Spinal cord (tissue), 10 donors: ENCODE measurements around the gene ARHGEF28. TPM values are rescaled to one million over a fixed set of nuclear protein-coding genes. Genes with fewer than 3 reads are reported as not detected.
A peak's percentile ranks its signal among the peaks of the same experiment; 100 is the strongest.

Experiments used
- DNase-seq, 6 donors: peaks; one replicate each; pipeline versions ENCODE4 v3.0.0 to v3.0.0-alpha.2; 2013 to 2015; ENCODE audit warnings: low spot score in 6 of 6, low read depth in 4 of 6
- H3K27ac ChIP-seq: one replicate; pipeline ENCODE4 v1.5.1; 2013; ENCODE audit warnings: low read depth, low read length, control low read depth
- H3K27me3 ChIP-seq: one replicate; pipeline ENCODE4 v1.6.1; 2013; ENCODE audit warnings: low read length; ENCODE audit not compliant: control insufficient read depth, insufficient read depth
- H3K36me3 ChIP-seq: one replicate; pipeline ENCODE4 v1.6.1; 2013; ENCODE audit warnings: low read length; ENCODE audit not compliant: control insufficient read depth, insufficient read depth
- H3K4me1 ChIP-seq: one replicate; pipeline ENCODE4 v1.6.1; 2013; ENCODE audit warnings: low read length; ENCODE audit not compliant: control insufficient read depth, insufficient read depth
- H3K4me3 ChIP-seq: one replicate; pipeline ENCODE4 v1.5.1; 2013; ENCODE audit warnings: low read depth, low read length, control low read depth
- H3K9me3 ChIP-seq: one replicate; pipeline ENCODE4 v1.6.1; 2013; ENCODE audit warnings: low read length; ENCODE audit not compliant: control insufficient read depth, insufficient read depth
- WGBS: methylation state at CpG from one replicate; pipeline ENCODE4 v1.1.5; 2013; ENCODE audit warnings: missing lambda C conversion rate; ENCODE audit not compliant: insufficient coverage; 5-methylcytosine and 5-hydroxymethylcytosine counted together
- polyA plus RNA-seq, 2 donors: library from polyadenylated mRNA; unstranded; fragments of 120-200 nt; gene quantifications; one replicate each; pipeline ENCODE4 v1.2.1, GENCODE V29; 2013; ENCODE audit not compliant: insufficient read length in 2 of 2
- total RNA-seq, 2 donors: library from RNA; depleted of rRNA in 1 of 2; stranded (reverse); fragments of 120-200 nt in 1 of 2; fragments of >200 nt in 1 of 2; gene quantifications; one replicate each; pipeline versions ENCODE4 v1.2.3 to v1.2.4, GENCODE V29; 2013 to 2014
- donor health status: healthy.

Gene ARHGEF28
- total and polyA plus RNA-seq, 4 donors: 13.6 to 25.7 (median 14.3) TPM

DNA sequence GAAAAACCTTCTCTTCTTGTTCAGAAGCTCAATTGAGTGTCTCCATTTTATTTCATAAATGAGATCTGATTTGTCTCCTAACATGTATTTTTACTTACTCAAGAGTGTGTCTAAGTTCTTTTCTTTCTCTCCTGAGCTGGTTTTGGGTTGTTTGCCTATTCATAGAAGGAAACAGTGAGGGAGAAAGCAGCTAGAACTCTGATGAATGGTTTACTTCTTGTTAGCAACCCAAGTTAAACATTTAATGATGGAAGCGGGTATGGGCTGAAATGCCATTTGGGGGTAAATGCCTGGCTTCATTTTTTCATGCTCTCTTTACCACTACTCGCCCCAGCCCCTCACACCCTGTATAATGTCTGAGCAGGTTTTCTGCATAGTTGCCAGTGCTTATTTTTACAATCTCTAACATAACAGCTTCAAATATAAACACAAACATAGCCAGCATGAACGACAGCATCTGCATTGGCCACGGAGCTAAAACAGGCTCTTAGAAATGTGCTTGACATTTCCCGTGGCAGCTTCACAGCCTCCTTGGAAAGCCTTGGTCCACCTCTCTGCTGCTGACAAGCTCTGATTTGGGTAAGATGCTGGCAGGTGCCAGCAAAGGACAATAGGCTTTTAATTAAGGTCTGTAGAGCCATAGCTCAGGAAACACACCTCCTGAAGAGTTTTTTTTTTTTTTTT lies 321.1 kb downstream of the ARHGEF28 start:
- WGBS: 25% methylated on average over 4 of the region's 5 CpGs
- peaks cover 4% of the 10 kb centered on the region for H3K4me1 ChIP-seq
- no peak overlapping the region for H3K4me3 ChIP-seq
- H3K9me3 ChIP-seq: no peaks in the 10 kb centered on the region
- DNase-seq: peak in 2 of 6 donors; percentile 63 to 73
- H3K36me3 ChIP-seq: no peaks in the 10 kb centered on the region
- H3K27ac ChIP-seq: no peak overlapping the region
- H3K27me3 ChIP-seq: no peaks in the 10 kb centered on the region

DNA sequence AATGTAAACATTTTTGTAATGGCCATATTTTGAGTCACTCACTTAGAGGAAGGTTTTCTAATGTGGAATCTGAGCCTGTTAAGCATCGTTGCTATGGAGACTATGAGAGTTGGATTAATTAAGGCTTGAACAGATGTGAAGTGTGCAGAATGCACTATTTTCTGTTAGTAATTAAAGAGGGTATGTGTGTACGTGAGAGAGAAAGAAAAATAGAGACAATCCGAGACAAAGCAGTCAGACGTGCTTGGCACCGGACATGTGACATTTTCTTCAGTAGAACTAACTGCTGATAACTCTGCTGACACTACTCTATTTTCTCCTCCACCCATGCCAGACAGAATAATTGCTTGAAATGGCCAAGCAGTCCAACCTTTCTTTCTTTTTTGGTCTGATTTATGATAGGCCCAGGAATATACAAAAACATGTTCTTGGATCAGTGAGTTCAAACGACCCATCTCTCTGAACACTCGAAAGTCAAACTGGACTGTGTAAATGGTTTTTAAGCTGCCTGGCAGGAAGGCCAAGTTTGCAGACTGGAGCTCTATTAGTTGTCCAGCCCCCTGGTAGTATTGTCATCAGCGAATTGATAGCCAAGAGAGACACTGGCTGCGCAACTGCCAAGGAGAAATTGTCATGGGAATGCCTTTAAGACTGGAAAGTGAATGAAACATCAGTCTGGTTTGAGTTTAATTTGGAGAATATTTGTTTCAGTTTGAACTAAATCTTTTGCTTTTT lies 322.1 kb downstream of the ARHGEF28 start:
- no peaks in the 10 kb centered on the region for H3K36me3 ChIP-seq
- 28% methylated on average over 5 of the region's 9 CpGs for WGBS
- H3K9me3 ChIP-seq: no peaks in the 10 kb centered on the region
- peaks cover 8% of the 10 kb centered on the region for H3K4me1 ChIP-seq
- DNase-seq: peak in 2 of 6 donors; percentile 74 to 94
- H3K4me3 ChIP-seq: no peak overlapping the region
- H3K27ac ChIP-seq: no peak overlapping the region
- H3K27me3 ChIP-seq: no peaks in the 10 kb centered on the region

DNA sequence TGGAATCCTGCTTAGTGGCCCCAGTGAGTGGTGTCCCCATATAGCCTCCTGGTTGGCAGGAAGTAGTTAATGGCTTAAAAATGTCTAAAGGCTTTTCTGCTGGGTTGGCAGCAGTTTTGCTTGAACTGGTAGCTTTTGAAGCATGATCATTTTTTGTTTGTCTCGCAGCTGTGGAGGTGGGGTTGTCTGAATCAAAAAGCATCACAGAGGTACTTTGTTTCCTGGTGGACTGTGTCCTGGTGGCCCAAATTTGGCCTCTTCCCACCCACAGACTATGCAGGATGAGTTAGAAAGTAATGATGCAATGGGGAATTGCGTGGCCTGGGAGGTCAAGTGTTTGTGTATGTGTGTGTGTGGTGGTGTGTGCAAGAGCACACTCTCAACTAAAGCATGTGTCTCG lies 322.7 kb downstream of the ARHGEF28 start:
- peak in 2 of 6 donors; percentile 34 to 44 for DNase-seq
- 60% methylated on average over 1 of the region's 3 CpGs for WGBS
- Histone ChIP-seq H3K27ac (no peak overlapping the region), H3K27me3 (no peaks in the 10 kb centered on the region), H3K9me3 (no peaks in the 10 kb centered on the region), H3K36me3 (no peaks in the 10 kb centered on the region), H3K4me1 (peaks cover 8% of the 10 kb centered on the region), H3K4me3 (no peak overlapping the region)

DNA sequence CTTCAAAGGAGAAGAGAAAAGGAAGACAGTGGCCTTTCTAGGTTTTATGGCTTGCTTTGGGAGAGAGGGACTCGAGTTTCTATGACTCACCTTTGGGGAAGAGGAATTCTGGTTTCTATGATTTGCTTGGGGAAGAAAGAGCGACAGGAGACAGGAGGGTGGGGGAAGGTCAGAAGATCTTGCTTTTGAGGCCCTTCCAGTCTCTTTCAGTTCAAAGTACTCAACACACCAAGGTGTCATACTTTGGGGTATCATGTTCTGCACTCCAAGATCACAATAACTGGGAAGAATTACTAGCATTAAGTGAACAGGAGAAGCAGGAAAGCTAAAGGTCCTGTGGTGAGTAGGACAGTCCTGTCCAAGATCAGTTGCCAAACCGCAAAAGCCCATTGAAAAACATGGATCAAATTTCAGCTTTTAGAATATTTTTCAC lies 324.5 kb downstream of the ARHGEF28 start:
- Histone ChIP-seq H3K27ac (no peak overlapping the region), H3K9me3 (no peaks in the 10 kb centered on the region), H3K27me3 (no peaks in the 10 kb centered on the region), H3K4me3 (no peak overlapping the region), H3K4me1 (peaks cover 8% of the 10 kb centered on the region), H3K36me3 (no peaks in the 10 kb centered on the region)
- 90% methylated on average over 2 of the region's 3 CpGs for WGBS
- DNase-seq: no peak

DNA sequence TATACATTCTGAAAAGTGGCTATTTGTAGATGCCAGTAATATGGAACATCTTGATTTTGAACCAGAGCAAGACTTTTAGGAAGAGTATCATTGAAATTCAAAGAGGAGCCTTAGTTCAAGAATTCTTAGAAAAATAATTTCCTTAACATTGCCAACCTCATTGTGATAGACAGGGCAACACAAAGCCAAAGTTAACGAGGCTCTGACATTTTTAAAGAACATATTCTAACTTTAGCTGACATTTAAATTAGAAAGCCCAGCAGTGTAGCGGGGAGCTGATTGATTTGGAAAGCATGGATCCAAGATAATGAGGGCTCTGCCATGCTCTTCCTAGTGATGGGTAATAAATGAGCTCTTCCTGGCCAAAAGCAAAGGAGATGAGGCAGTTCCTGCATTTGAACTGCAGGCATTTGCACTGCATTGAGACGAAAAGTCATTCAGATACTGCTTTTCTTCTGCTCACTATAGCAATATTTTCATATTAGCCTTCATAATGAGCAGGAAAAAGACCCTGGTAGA lies 325.0 kb downstream of the ARHGEF28 start:
- WGBS: 73% methylated on average over 2 of the region's 3 CpGs
- Histone ChIP-seq H3K9me3 (no peaks in the 10 kb centered on the region), H3K27ac (no peak overlapping the region), H3K27me3 (no peaks in the 10 kb centered on the region), H3K36me3 (no peaks in the 10 kb centered on the region), H3K4me1 (peaks cover 8% of the 10 kb centered on the region), H3K4me3 (no peak overlapping the region)
- DNase-seq: peak in 2 of 6 donors; percentile 41 to 64

DNA sequence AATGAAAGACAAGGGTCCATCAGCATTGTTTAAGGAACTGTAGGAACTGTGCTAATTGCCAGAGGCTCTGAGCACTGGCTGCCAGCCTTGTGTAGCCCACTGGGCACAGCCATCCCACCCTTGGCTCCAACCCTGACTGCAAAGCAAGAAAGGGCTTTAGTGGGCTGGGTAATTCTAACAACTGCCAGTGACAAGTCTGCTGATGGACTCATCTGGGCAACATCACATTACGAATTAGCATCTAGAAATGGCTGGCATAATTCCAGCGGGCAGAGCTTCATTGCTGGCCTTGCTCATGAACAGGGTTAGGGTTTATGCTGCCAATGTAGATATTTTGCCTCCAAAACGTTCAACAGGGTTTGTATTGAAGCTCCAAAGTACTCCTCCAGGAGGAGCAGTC lies 326.9 kb downstream of the ARHGEF28 start:
- H3K36me3 ChIP-seq: no peaks in the 10 kb centered on the region
- no peaks in the 10 kb centered on the region for H3K9me3 ChIP-seq
- H3K27ac ChIP-seq: no peak overlapping the region
- DNase-seq: peak in 2 of 6 donors; percentile 54 to 58
- H3K4me3 ChIP-seq: no peak overlapping the region
- H3K4me1 ChIP-seq: peaks cover 4% of the 10 kb centered on the region
- H3K27me3 ChIP-seq: no peaks in the 10 kb centered on the region
- 55% methylated on average over 2 of the region's 3 CpGs for WGBS

DNA sequence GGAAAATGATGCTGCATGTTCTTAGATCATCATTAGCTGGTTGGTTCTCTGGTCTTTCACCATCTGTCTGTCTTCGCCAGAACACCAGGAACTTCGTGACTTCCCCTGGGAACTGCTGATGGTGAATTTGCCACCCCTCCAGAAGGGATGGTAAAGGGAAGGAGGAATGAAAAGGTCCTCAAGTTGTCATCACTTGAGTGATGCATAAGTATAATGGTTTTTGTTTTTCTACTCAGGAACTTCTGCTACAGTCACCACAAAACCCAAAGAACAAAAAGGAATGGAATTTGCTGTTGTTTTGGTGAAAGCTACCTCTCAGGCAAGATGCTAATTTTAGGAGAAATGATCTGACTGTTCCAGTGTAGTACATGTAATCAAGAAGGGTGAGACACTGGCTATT lies 328.4 kb downstream of the ARHGEF28 start:
- no peak overlapping the region for H3K27ac ChIP-seq
- DNase-seq: no peak
- H3K4me1 ChIP-seq: peaks cover 4% of the 10 kb centered on the region
- H3K27me3 ChIP-seq: no peaks in the 10 kb centered on the region
- no peaks in the 10 kb centered on the region for H3K36me3 ChIP-seq
- 100% methylated on average over 1 of the region's 2 CpGs for WGBS
- no peak overlapping the region for H3K4me3 ChIP-seq
- H3K9me3 ChIP-seq: no peaks in the 10 kb centered on the region

DNA sequence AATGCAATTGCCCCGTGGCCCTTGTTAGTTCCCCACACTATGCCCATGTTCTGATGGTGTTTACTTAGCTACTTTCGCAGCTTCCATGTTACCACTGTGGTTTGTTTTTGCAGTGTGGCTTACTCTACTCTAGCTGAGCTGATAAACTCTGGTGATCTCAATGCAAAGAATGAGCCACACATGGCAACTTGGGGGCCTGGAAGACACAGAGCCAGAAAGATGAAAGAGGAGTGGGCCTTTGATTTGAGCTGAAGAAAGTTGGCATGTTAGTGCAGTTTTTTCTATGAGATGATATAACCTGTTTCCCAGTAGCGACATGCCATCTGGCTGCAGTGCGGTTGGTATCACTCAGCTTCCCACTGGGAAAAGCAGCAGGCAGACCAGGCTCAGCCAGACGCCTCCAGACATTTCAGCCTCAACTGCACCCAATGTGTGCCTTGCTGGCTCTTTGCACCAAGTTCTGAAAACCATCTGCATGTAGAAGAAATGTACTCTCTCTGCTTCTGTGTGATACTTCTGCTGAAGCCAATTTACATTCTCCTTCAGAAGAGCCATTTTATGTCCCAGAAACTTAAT lies 329.4 kb downstream of the ARHGEF28 start:
- no peak overlapping the region for H3K4me3 ChIP-seq
- no peaks in the 10 kb centered on the region for H3K27me3 ChIP-seq
- no peak overlapping the region for H3K27ac ChIP-seq
- no peaks in the 10 kb centered on the region for H3K36me3 ChIP-seq
- DNase-seq: peak in 2 of 6 donors; percentile 37 to 92
- peaks cover 4% of the 10 kb centered on the region for H3K4me1 ChIP-seq
- H3K9me3 ChIP-seq: no peaks in the 10 kb centered on the region
- 89% methylated on average over 3 of the region's 5 CpGs for WGBS

DNA sequence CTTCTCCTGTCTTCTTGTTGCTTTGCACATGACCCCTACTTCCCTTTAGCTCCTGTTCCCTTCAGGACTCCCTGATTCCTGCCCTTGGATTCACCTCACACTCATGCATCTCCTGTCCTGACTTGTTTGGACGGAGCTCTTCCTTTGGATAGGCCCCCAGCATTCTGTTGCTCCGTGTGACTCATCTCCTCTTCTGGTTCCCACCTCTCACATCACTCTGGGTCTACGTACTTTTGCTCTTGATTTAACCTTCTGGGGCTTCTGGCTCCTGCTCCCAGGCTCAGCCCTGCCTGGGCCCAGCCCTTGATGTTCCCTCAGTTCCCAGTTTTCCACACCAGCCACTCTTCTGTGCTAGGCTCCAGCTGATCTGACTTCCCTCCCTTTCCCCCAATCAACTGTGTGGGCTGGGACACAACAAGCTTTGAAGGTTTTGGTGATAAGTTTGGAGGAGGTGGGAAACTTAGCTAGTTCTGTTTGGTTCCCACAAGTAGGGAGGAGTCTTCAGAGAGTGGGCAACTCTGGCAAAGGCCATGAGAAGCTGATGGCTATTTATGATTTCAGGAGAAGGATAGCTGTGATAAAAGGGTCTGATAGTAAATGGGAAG lies 331.5 kb downstream of the ARHGEF28 start:
- Histone ChIP-seq H3K9me3 (no peaks in the 10 kb centered on the region), H3K4me3 (no peak overlapping the region), H3K27ac (no peak overlapping the region), H3K27me3 (no peaks in the 10 kb centered on the region), H3K36me3 (no peaks in the 10 kb centered on the region), H3K4me1 (peaks cover 4% of the 10 kb centered on the region)
- no peak for DNase-seq
- WGBS: 97% methylated on average over 3 of the region's 3 CpGs
